Measurements from ENCODE around the gene TRPM5. TPM values are rescaled to one million over a fixed set of nuclear protein-coding genes. Genes with fewer than 3 reads are reported as not detected.

Gene TRPM5
- total and polyA plus RNA-seq, 2 of the 8 experiments (the other 6 are each of a cell fraction or from before 2014, with no cell fraction given), result 0.02 TPM; not detected in 1

GRCh38 chr11:2420502-2421225 lies 23.6 kb downstream of the TRPM5 start (continued):
- TF ChIP-seq RNF2 (IDR thresholded peaks at IDR 0.05; ENCODE audit: borderline replicate concordance, low read depth, low read length, missing control alignments, poor library complexity, severe bottlenecking), result no peak
- TF ChIP-seq CREB1 (IDR thresholded peaks at IDR 0.05), result peak; percentile 41; the same call in 1 of the 2 replicates
- TF ChIP-seq SP2 (IDR thresholded peaks at IDR 0.05; ENCODE audit: low read length), result no peak
- peak; percentile 27 for TF ChIP-seq TAF7 (optimal IDR thresholded peaks at IDR 0.05; ENCODE audit: borderline replicate concordance, low read depth, low read length)
- peak; percentile 83; the same call in 1 of the 2 replicates for TF ChIP-seq GABPA (IDR thresholded peaks at IDR 0.05; ENCODE audit: borderline replicate concordance, insufficient read depth, low read length)
- no peak for TF ChIP-seq EGR1 (IDR thresholded peaks at IDR 0.05; ENCODE audit: borderline replicate concordance, low read depth, low read length)
- no peak for TF ChIP-seq USF2 (IDR thresholded peaks at IDR 0.05; ENCODE audit: low read length)
- no peak for TF ChIP-seq TEAD4 (IDR thresholded peaks at IDR 0.05; ENCODE audit: low read depth, low read length)
- TF ChIP-seq E2F6 (IDR thresholded peaks at IDR 0.05), result no peak
- TF ChIP-seq YY1 (IDR thresholded peaks at IDR 0.05; ENCODE audit: low read depth, low read length), result peak; percentile 43; the same call in 1 of the 2 replicates
- no peak for TF ChIP-seq MAFK (IDR thresholded peaks at IDR 0.05; ENCODE audit: low read depth, low read length)
- peak; percentile 92 to 95 for TF ChIP-seq RAD21 (IDR thresholded peaks at IDR 0.05 in 1 of 2, conservative IDR thresholded peaks at IDR 0.05 in 1 of 2; ENCODE audit: low read depth in 2 of 2, low read length in 2 of 2)
- TF ChIP-seq KDM5A (IDR thresholded peaks at IDR 0.05; ENCODE audit: low read length), result no peak
- TF ChIP-seq RFX5 (IDR thresholded peaks at IDR 0.05; ENCODE audit: borderline replicate concordance, low read depth, low read length), result no peak
- TF ChIP-seq KDM1A (IDR thresholded peaks at IDR 0.05; ENCODE audit: borderline replicate concordance, low read length), result no peak

All from H1 (cell line).